Measurements from ENCODE around the gene CGRRF1.

CGRRF1 gene

DNA sequence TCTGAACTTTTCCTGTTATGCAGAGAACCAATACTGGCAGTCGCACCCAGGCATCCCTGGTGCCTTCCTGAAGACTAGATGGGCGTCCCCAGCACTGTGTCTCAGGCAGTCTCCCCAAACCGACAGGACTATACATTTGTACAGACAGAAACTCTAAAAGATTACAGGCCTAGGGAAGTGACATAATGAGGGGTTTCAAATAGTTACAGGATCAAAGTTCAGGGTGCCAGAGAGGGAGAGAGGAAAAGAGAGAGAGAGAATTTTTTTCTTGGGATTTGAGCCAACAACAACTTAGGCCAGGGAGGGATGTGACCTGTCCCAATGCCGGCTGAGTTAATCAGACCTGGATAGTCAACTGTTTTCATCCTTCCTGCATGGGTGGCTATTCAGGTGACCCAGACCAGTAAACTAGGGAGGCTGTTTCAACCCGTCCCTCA is 11.6 kb upstream of the CGRRF1 start:
- no peak overlapping the region for H3K27ac ChIP-seq (ENCODE audit: low read depth, low read length)
- no peaks in the 10 kb centered on the region for H3K79me2 ChIP-seq (ENCODE audit: insufficient read depth, low read length)
- H3K9me3 ChIP-seq (ENCODE audit: insufficient read depth, low read length) = no peaks in the 10 kb centered on the region
- H3F3A ChIP-seq (ENCODE audit: insufficient read depth) = no peaks in the 10 kb centered on the region
- H3K9ac ChIP-seq (ENCODE audit: low read length) = no peak overlapping the region
- no peak overlapping the region for H3K4me2 ChIP-seq (ENCODE audit: low read depth, low read length, poor library complexity, severe bottlenecking)
- no peak overlapping the region for H3K4me3 ChIP-seq (ENCODE audit: insufficient read depth, low read length, poor library complexity, severe bottlenecking)
- H3K27me3 ChIP-seq (ENCODE audit: low read length) = no peaks in the 10 kb centered on the region
- no peaks in the 10 kb centered on the region for H3K36me3 ChIP-seq (ENCODE audit: low read length)
- TF ChIP-seq, protein P1, sequence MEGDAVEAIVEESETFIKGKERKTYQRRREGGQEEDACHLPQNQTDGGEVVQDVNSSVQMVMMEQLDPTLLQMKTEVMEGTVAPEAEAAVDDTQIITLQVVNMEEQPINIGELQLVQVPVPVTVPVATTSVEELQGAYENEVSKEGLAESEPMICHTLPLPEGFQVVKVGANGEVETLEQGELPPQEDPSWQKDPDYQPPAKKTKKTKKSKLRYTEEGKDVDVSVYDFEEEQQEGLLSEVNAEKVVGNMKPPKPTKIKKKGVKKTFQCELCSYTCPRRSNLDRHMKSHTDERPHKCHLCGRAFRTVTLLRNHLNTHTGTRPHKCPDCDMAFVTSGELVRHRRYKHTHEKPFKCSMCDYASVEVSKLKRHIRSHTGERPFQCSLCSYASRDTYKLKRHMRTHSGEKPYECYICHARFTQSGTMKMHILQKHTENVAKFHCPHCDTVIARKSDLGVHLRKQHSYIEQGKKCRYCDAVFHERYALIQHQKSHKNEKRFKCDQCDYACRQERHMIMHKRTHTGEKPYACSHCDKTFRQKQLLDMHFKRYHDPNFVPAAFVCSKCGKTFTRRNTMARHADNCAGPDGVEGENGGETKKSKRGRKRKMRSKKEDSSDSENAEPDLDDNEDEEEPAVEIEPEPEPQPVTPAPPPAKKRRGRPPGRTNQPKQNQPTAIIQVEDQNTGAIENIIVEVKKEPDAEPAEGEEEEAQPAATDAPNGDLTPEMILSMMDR (IDR thresholded peaks at IDR 0.05; ENCODE audit: insufficient read depth, low read length, poor library complexity, severe bottlenecking) = no peak
- no peak for TF ChIP-seq EZH2phosphoT487 (conservative IDR thresholded peaks at IDR 0.05; ENCODE audit: low read length)
- H3K9me2 ChIP-seq (replicated peaks; ENCODE audit: insufficient read depth, low read length) = no peaks in the 10 kb centered on the region
- no peaks in the 10 kb centered on the region for H4K20me1 ChIP-seq (ENCODE audit: low read depth, low read length)
- H2AFZ ChIP-seq (ENCODE audit: low read depth, low read length, severe bottlenecking) = no peak overlapping the region

DNA sequence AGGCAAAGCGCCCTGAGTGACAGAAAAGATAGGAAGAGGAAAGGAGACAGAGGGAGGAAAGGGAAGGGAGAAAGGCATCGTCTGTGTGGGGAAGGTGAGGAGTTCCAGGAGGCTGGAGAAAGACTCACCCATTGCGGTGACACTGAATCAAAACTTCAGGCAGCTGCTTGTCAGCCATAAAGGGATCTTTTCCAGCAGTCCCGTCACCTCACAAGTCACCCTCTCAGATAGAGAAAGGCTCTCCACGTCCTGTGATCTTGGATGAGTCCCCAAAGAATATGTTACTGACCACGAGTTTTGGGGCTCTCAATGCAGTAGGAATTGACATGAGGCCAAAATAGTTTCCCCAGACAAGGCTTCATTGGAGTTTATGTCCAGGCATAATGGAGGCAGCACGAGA is 11.1 kb upstream of the CGRRF1 start:
- Histone ChIP-seq H3F3A (ENCODE audit: insufficient read depth) (no peaks in the 10 kb centered on the region), H3K9me3 (ENCODE audit: insufficient read depth, low read length) (no peaks in the 10 kb centered on the region), H3K9me2 (replicated peaks; ENCODE audit: insufficient read depth, low read length) (no peaks in the 10 kb centered on the region), H2AFZ (ENCODE audit: low read depth, low read length, severe bottlenecking) (no peak overlapping the region), H4K20me1 (ENCODE audit: low read depth, low read length) (no peaks in the 10 kb centered on the region), H3K79me2 (ENCODE audit: insufficient read depth, low read length) (no peaks in the 10 kb centered on the region), H3K36me3 (ENCODE audit: low read length) (no peaks in the 10 kb centered on the region), H3K9ac (ENCODE audit: low read length) (no peak overlapping the region), H3K4me3 (ENCODE audit: insufficient read depth, low read length, poor library complexity, severe bottlenecking) (no peak overlapping the region), H3K4me2 (ENCODE audit: low read depth, low read length, poor library complexity, severe bottlenecking) (no peak overlapping the region), H3K27ac (ENCODE audit: low read depth, low read length) (no peak overlapping the region), H3K27me3 (ENCODE audit: low read length) (no peaks in the 10 kb centered on the region)
- TF ChIP-seq, protein P1 (IDR thresholded peaks at IDR 0.05; ENCODE audit: insufficient read depth, low read length, poor library complexity, severe bottlenecking) = no peak
- TF ChIP-seq EZH2phosphoT487 (conservative IDR thresholded peaks at IDR 0.05; ENCODE audit: low read length) = no peak

DNA sequence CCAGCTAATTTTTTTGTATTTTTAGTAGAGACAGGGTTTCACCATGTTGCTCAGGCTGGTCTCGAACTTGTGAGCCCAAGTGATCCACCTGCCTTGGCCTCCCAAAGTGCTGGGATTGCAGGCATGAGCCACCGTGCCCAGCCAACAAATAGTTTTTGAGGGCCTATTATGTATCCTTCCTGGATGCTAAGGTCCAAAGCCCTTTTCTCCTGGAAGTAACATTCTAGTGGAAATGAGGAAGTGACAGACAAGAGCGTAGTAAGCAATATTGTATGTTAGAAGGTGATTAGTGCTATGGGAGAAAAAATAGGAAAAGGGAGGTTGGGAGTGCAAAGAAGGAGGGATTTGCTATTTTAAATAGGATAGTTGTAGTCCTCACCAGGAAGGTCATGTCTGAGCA is 9.0 kb upstream of the CGRRF1 start:
- no peak overlapping the region for H3K4me2 ChIP-seq (ENCODE audit: low read depth, low read length, poor library complexity, severe bottlenecking)

More for the DNA sequence above, 9.0 kb upstream of the CGRRF1 start:
- Histone ChIP-seq H2AFZ (ENCODE audit: low read depth, low read length, severe bottlenecking) (no peak overlapping the region), H3K9me3 (ENCODE audit: insufficient read depth, low read length) (no peaks in the 10 kb centered on the region), H3F3A (ENCODE audit: insufficient read depth) (no peaks in the 10 kb centered on the region), H3K27ac (ENCODE audit: low read depth, low read length) (no peak overlapping the region), H3K79me2 (ENCODE audit: insufficient read depth, low read length) (no peaks in the 10 kb centered on the region), H3K9ac (ENCODE audit: low read length) (no peak overlapping the region), H3K9me2 (replicated peaks; ENCODE audit: insufficient read depth, low read length) (no peaks in the 10 kb centered on the region), H3K4me3 (ENCODE audit: insufficient read depth, low read length, poor library complexity, severe bottlenecking) (no peak overlapping the region), H3K27me3 (ENCODE audit: low read length) (no peaks in the 10 kb centered on the region), H4K20me1 (ENCODE audit: low read depth, low read length) (no peaks in the 10 kb centered on the region), H3K36me3 (ENCODE audit: low read length) (no peaks in the 10 kb centered on the region)
- no peak for TF ChIP-seq EZH2phosphoT487 (conservative IDR thresholded peaks at IDR 0.05; ENCODE audit: low read length)
- TF ChIP-seq, protein P1 (IDR thresholded peaks at IDR 0.05; ENCODE audit: insufficient read depth, low read length, poor library complexity, severe bottlenecking) = no peak
